ENCODE data around the gene C1orf35. TPM values are rescaled to one million over a fixed set of nuclear protein-coding genes. Genes with fewer than 3 reads are reported as not detected.
A peak's percentile ranks its signal among the peaks of the same experiment; 100 is the strongest.

C1orf35 gene
- total and polyA plus RNA-seq, 9 of the 15 experiments (the other 6 are each of a cell fraction or from before 2014, with no cell fraction given), result 3.2 to 48.7 (median 12.5) TPM

DNA sequence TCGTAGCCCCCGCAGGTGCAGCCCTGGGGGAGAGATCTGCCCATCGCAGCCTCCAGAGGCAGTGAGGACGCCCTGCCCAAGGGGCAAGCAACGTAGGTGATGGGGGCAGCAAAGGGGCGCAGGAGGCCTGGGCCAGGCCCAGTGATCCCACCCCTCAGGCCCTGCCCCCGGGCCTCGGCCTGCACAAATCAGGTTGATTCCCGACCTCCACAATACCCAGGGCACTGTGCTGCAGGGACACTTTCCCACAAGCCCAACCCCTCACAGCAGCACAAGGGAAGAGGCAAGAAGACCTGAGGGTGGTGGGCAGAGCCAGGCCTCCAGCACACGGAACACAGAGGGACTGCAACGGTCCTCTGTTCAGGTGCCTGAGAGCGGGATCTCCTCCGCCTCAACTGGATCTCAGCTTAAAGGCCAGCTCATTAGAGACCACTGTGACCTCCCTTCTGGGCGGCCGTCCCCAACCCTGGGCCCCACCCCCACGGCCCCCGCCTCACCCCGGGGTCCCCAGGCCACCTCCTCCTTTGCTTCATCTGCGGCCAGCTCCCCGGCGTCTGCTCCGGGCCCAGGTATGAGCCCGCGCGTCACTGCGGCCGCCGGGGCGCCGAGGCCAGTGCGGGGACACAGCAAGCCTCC lies 21.4 kb downstream of the C1orf35 start (continued):
- TF ChIP-seq PKNOX1 (IDR thresholded peaks at IDR 0.05), result no peak
- TF ChIP-seq TEAD1 (CRISPR knock-in tag; IDR thresholded peaks at IDR 0.05), result no peak; a peak in 1 of 4 replicates
- no peak for TF ChIP-seq BRCA1 (IDR thresholded peaks at IDR 0.05)
- peak; percentile 91; the same call in 1 of the 2 replicates for TF ChIP-seq BRCA1 (CRISPR knock-in tag; IDR thresholded peaks at IDR 0.05)
- TF ChIP-seq, protein P1, sequence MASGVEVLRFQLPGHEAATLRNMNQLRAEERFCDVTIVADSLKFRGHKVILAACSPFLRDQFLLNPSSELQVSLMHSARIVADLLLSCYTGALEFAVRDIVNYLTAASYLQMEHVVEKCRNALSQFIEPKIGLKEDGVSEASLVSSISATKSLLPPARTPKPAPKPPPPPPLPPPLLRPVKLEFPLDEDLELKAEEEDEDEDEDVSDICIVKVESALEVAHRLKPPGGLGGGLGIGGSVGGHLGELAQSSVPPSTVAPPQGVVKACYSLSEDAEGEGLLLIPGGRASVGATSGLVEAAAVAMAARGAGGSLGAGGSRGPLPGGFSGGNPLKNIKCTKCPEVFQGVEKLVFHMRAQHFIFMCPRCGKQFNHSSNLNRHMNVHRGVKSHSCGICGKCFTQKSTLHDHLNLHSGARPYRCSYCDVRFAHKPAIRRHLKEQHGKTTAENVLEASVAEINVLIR (CRISPR knock-in tag; IDR thresholded peaks at IDR 0.05), result no peak
- no peak for TF ChIP-seq KLF13 (tag; IDR thresholded peaks at IDR 0.05; ENCODE audit: borderline replicate concordance, low read depth)
- TF ChIP-seq COPS2 (conservative IDR thresholded peaks at IDR 0.05), result no peak
- TF ChIP-seq ZC3H4 (CRISPR knock-in tag; IDR thresholded peaks at IDR 0.05; ENCODE audit: borderline replicate concordance), result peak; percentile 27; the same call in 1 of the 2 replicates
- TF ChIP-seq, protein P2, sequence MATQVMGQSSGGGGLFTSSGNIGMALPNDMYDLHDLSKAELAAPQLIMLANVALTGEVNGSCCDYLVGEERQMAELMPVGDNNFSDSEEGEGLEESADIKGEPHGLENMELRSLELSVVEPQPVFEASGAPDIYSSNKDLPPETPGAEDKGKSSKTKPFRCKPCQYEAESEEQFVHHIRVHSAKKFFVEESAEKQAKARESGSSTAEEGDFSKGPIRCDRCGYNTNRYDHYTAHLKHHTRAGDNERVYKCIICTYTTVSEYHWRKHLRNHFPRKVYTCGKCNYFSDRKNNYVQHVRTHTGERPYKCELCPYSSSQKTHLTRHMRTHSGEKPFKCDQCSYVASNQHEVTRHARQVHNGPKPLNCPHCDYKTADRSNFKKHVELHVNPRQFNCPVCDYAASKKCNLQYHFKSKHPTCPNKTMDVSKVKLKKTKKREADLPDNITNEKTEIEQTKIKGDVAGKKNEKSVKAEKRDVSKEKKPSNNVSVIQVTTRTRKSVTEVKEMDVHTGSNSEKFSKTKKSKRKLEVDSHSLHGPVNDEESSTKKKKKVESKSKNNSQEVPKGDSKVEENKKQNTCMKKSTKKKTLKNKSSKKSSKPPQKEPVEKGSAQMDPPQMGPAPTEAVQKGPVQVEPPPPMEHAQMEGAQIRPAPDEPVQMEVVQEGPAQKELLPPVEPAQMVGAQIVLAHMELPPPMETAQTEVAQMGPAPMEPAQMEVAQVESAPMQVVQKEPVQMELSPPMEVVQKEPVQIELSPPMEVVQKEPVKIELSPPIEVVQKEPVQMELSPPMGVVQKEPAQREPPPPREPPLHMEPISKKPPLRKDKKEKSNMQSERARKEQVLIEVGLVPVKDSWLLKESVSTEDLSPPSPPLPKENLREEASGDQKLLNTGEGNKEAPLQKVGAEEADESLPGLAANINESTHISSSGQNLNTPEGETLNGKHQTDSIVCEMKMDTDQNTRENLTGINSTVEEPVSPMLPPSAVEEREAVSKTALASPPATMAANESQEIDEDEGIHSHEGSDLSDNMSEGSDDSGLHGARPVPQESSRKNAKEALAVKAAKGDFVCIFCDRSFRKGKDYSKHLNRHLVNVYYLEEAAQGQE (IDR thresholded peaks at IDR 0.05; ENCODE audit: borderline replicate concordance), result no peak
- TF ChIP-seq, protein P2 (CRISPR knock-in tag; IDR thresholded peaks at IDR 0.05; ENCODE audit: low read depth), result no peak
- no peak for TF ChIP-seq PRDM10 (IDR thresholded peaks at IDR 0.05; ENCODE audit: partially characterized antibody)
- no peak for TF ChIP-seq POLR3G (IDR thresholded peaks at IDR 0.05; ENCODE audit: extremely low read depth, insufficient read length, insufficient replicate concordance)
- TF ChIP-seq SIN3A (IDR thresholded peaks at IDR 0.05; ENCODE audit: borderline replicate concordance in 2 of 2, control insufficient read depth in 1 of 2, low read depth in 2 of 2, low read length in 2 of 2), result 0 out of 4 replicates have a peak, but pooled peaks of 1 of the 2 experiments have one; percentile 6
